A549 (cell line): ENCODE measurements around the gene PRR5. TPM values are rescaled to one million over a fixed set of nuclear protein-coding genes. Genes with fewer than 3 reads are reported as not detected.

Source experiments
- ATAC-seq, 2 experiments: fragments of 200-7000 bp in 1 of 2; fragments of >200 bp in 1 of 2; cut with Nextera tagmentation in 1 of 2; cut with Tn5 transposase in 1 of 2; 3 replicates each; pipeline versions ENCODE4 v1.8.0 to v1.9.1; 2018 to 2020; ENCODE audit warnings: mild to moderate bottlenecking in 1 of 2, moderate library complexity in 1 of 2
- CTCF ChIA-PET: fragments of 300-600 bp; sonication (Branson Sonifier 250); formaldehyde crosslinking; extraction: SDS; loops from one replicate; lab custom pipeline; 2021; ENCODE audit warnings: antibody characterized with exemption, inconsistent platforms; lab: Yijun Ruan, JAX
- POLR2A ChIA-PET: fragments of 350-600 bp; formaldehyde crosslinking; extraction: SDS; loops from one replicate; lab custom pipeline; 2021; ENCODE audit warnings: antibody characterized with exemption, inconsistent platforms; lab: Yijun Ruan, JAX
- DNase-seq, 2 experiments: peaks; one replicate each; pipeline versions ENCODE4 v3.0.0 to v3.0.0-alpha.2; 2011 to 2016; ENCODE audit warnings: low read depth in 1 of 2, low spot score in 1 of 2
- FAIRE-seq: peaks from 2 replicates; lab custom pipeline; 2011; peaks lifted over from hg19 to GRCh38; lab: Jason Lieb, UNC
- H3K27ac ChIP-seq, 2 experiments: fragments of >200 bp; sonication (Bioruptor Twin); formaldehyde crosslinking; 3 replicates each; pipeline ENCODE4 v1.5.1; 2016 to 2017
- H3K4me1 ChIP-seq: fragments of >200 bp; sonication (Bioruptor Twin); formaldehyde crosslinking; 3 replicates; pipeline ENCODE4 v1.6.1; 2016
- H3K4me2 ChIP-seq: fragments of >200 bp; sonication (Bioruptor Twin); formaldehyde crosslinking; 3 replicates; pipeline ENCODE4 v1.6.1; 2016
- H3K4me3 ChIP-seq: fragments of >200 bp; sonication (Bioruptor Twin); formaldehyde crosslinking; 3 replicates; pipeline ENCODE4 v1.5.1; 2016
- H3K9me3 ChIP-seq: fragments of >200 bp; sonication (Bioruptor Twin); formaldehyde crosslinking; 3 replicates; pipeline ENCODE4 v1.6.1; 2016
- CEBPB ChIP-seq, 2 experiments: fragments of >200 bp in 1 of 2; sonication (Bioruptor Twin) in 1 of 2; formaldehyde crosslinking in 1 of 2; IDR thresholded peaks; 2 replicates each; pipeline ENCODE4 v1.6.1; 2012 to 2016
- CHD4 ChIP-seq: fragments of 200-600 bp; sonication (generic); IDR thresholded peaks from 2 replicates; pipeline ENCODE4 v1.6.1; 2016; ENCODE audit warnings: antibody characterized with exemption, mild to moderate bottlenecking, borderline replicate concordance
- EHF ChIP-seq: fragments of 250-450 bp; sonication (Bioruptor Pico); IDR thresholded peaks from 2 replicates; pipeline ENCODE4 v1.5.0; 2020; ENCODE audit warnings: mild to moderate bottlenecking
- EP300 ChIP-seq, 2 experiments: fragments of >200 bp; sonication (Bioruptor Twin); formaldehyde crosslinking; IDR thresholded peaks; 2 replicates in 1 of 2; 3 replicates in 1 of 2; pipeline ENCODE4 v1.6.1; 2016 to 2017
- ESRRA ChIP-seq: fragments of 150-350 bp; IDR thresholded peaks from 2 replicates; pipeline ENCODE4 v1.6.1; 2014; ENCODE audit warnings: mild to moderate bottlenecking, low read length, borderline replicate concordance
- KDM1A ChIP-seq: fragments of 200-600 bp; sonication (generic); IDR thresholded peaks from 2 replicates; pipeline ENCODE4 v1.6.1; 2016; ENCODE audit warnings: low read depth, mild to moderate bottlenecking
- NFE2L2 ChIP-seq: fragments of 150-350 bp; conservative IDR thresholded peaks from 2 replicates; pipeline ENCODE4 v1.6.1; 2014; ENCODE audit warnings: low read length
- NPAS2 ChIP-seq: fragments of 250-450 bp; sonication (Bioruptor Pico); IDR thresholded peaks from 2 replicates; pipeline ENCODE4 v1.8.0; 2022; ENCODE audit warnings: mild to moderate bottlenecking, moderate library complexity, borderline replicate concordance
- PHF8 ChIP-seq: fragments of 200-600 bp; sonication (generic); IDR thresholded peaks from 2 replicates; pipeline ENCODE4 v1.6.1; 2016; ENCODE audit warnings: low read depth, mild to moderate bottlenecking, antibody characterized with exemption, moderate library complexity, borderline replicate concordance
- RCOR1 ChIP-seq: fragments of 150-350 bp; IDR thresholded peaks from 2 replicates; pipeline ENCODE4 v1.6.1; 2014; ENCODE audit warnings: antibody characterized with exemption, low read length, low read depth
- RFX5 ChIP-seq: fragments of 450-650 bp; IDR thresholded peaks from 2 replicates; pipeline ENCODE4 v1.7.1; 2014; ENCODE audit warnings: antibody characterized with exemption, mild to moderate bottlenecking, moderate library complexity
- RNF2 ChIP-seq: fragments of 200-600 bp; sonication (generic); IDR thresholded peaks from 2 replicates; pipeline ENCODE4 v1.6.1; 2016; ENCODE audit warnings: low read depth, mild to moderate bottlenecking, antibody characterized with exemption, moderate library complexity, borderline replicate concordance
- SMC3 ChIP-seq: fragments of >200 bp; sonication (Bioruptor Twin); formaldehyde crosslinking; IDR thresholded peaks from 3 replicates; pipeline ENCODE4 v1.6.1; 2018; ENCODE audit warnings: inconsistent platforms
- SREBF2 ChIP-seq: fragments of 450-650 bp; IDR thresholded peaks from 2 replicates; pipeline ENCODE4 v1.6.1; 2014; ENCODE audit warnings: mild to moderate bottlenecking, moderate library complexity
- TFCP2L1 ChIP-seq: fragments of 250-450 bp; sonication (Bioruptor Pico); IDR thresholded peaks from 2 replicates; pipeline ENCODE4 v1.5.0; 2021; ENCODE audit warnings: mild to moderate bottlenecking
- ZFP36 ChIP-seq: fragments of 450-650 bp; IDR thresholded peaks from 2 replicates; pipeline ENCODE4 v1.6.1; 2014; ENCODE audit warnings: borderline replicate concordance; ENCODE audit not compliant: partially characterized antibody
- WGBS: methylation state at CpG from one replicate; pipeline ENCODE4 v1.1.6; 2017; ENCODE audit errors: missing lambda C conversion rate; 5-methylcytosine and 5-hydroxymethylcytosine counted together
- polyA plus RNA-seq, 4 experiments: library from polyadenylated mRNA; depleted of rRNA in 3 of 4; stranded (reverse); fragments of >200 nt; fragmentation: RNase III in 1 of 4; extraction: RNeasy Plus Mini Kit Qiagen cat#74134 plus additional on column Dnase treatment in 1 of 4; gene quantifications; 2 replicates in 3 of 4; 3 replicates in 1 of 4; pipeline ENCODE4 v1.2.3, GENCODE V29; 2011 to 2017
- TF ChIP-seq, protein P1 (sequence below): fragments of >200 bp; sonication (Bioruptor Twin); formaldehyde crosslinking; IDR thresholded peaks from 3 replicates; pipeline ENCODE4 v1.5.1; 2016

PRR5 gene
- polyA plus RNA-seq, 2 of the 4 experiments (the other 2 are of a cell fraction) = 7.1 to 19.5 TPM

- CTCF ChIA-PET = interaction anchor here (0.6 to 2.6 kb wide), 4 partner anchors 16 to 419 kb away, joined by 3 to 10 read pairs (median 3); no protein-coding TSS in a partner anchor
- H3K27ac ChIP-seq = no peak overlapping the region
- H3K4me1 ChIP-seq = no peaks in the 10 kb centered on the region
- H3K9me3 ChIP-seq = no peaks in the 10 kb centered on the region
- peak; percentile 53 for TF ChIP-seq ZFP36
- TF ChIP-seq RFX5 = no peak
- POLR2A ChIA-PET = no interaction called here
- no peak for DNase-seq
- no peak for ATAC-seq
- H3K4me3 ChIP-seq = no peak overlapping the region
- WGBS = 87% methylated on average over 8 of the region's 19 CpGs
- no peak for FAIRE-seq
- H3K4me2 ChIP-seq = no peak overlapping the region
Measured at GRCh38 chr22:44730490-44731356, 28.7 kb downstream of the PRR5 start.

GRCh38 chr22:44731357-44731970 lies 29.5 kb downstream of the PRR5 start:
- H3K9me3 ChIP-seq = no peaks in the 10 kb centered on the region
- ChIA-PET POLR2A (no interaction called here), CTCF (interaction anchor here (0.8 to 1.1 kb wide), 3 partner anchors 8 to 47 kb away, joined by 3 read pairs; no protein-coding TSS in a partner anchor)
- FAIRE-seq (no peak), ATAC-seq (no peak), DNase-seq (no peak)
- TF ChIP-seq, protein P1, sequence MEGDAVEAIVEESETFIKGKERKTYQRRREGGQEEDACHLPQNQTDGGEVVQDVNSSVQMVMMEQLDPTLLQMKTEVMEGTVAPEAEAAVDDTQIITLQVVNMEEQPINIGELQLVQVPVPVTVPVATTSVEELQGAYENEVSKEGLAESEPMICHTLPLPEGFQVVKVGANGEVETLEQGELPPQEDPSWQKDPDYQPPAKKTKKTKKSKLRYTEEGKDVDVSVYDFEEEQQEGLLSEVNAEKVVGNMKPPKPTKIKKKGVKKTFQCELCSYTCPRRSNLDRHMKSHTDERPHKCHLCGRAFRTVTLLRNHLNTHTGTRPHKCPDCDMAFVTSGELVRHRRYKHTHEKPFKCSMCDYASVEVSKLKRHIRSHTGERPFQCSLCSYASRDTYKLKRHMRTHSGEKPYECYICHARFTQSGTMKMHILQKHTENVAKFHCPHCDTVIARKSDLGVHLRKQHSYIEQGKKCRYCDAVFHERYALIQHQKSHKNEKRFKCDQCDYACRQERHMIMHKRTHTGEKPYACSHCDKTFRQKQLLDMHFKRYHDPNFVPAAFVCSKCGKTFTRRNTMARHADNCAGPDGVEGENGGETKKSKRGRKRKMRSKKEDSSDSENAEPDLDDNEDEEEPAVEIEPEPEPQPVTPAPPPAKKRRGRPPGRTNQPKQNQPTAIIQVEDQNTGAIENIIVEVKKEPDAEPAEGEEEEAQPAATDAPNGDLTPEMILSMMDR = no peak
- TF ChIP-seq RNF2 (no peak), SREBF2 (no peak), NPAS2 (CRISPR knock-in tag) (no peak), EP300 (IDR thresholded peaks at IDR 0.05) (no peak), NFE2L2 (no peak), SMC3 (no peak), KDM1A (no peak), ESRRA (no peak), CHD4 (no peak), TFCP2L1 (CRISPR knock-in tag) (no peak), CEBPB (IDR thresholded peaks at IDR 0.05) (no peak), PHF8 (no peak), EHF (no peak), RCOR1 (no peak)
- WGBS = 75% methylated on average over 2 of the region's 7 CpGs
- no peak overlapping the region for H3K27ac ChIP-seq
- no peak overlapping the region for H3K4me3 ChIP-seq
- H3K4me1 ChIP-seq = no peaks in the 10 kb centered on the region
- H3K4me2 ChIP-seq = no peak overlapping the region

DNA sequence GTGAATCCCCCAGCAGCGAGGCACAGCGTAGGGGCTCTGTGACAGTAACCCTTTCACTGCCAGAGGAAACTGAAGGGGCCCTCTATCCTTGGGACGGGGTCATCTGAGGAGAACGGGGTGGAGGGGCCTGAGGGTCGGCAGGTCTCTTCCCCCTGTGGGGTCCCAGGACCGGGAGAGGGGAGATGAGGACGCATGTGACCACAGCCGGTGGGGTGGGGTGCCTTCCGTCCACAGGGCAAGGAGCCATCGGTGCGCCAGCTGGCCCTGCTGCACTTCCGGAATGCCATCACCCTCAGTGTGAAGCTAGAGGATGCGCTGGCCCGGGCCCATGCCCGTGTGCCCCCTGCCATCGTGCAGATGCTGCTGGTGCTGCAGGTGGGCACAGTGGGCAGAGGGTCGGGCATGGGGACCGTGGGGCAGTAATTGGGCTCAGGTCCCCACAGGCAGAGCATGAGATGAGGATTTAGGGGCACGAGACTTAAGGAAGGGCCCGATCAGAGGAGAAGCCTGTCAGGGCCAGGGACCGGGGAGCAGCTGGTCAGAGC lies 30.1 kb downstream of the PRR5 start:
- Histone ChIP-seq H3K4me1 (no peaks in the 10 kb centered on the region), H3K27ac (no peak overlapping the region), H3K4me2 (no peak overlapping the region), H3K9me3 (no peaks in the 10 kb centered on the region)
- POLR2A ChIA-PET = no interaction called here
- WGBS = 94% methylated on average over 9 of the region's 21 CpGs
- DNase-seq (no peak), FAIRE-seq (no peak)
- CTCF ChIA-PET = interaction anchor here (0.8 to 1.1 kb wide), 3 partner anchors 9 to 47 kb away, joined by 3 read pairs; no protein-coding TSS in a partner anchor
- TF ChIP-seq ZFP36 = no peak
- TF ChIP-seq, all 56 proteins: peak for 0
- ATAC-seq = no peak
- H3K4me3 ChIP-seq = no peak overlapping the region
